ENCODE measurements around the gene XRCC2.

Gene XRCC2

DNA sequence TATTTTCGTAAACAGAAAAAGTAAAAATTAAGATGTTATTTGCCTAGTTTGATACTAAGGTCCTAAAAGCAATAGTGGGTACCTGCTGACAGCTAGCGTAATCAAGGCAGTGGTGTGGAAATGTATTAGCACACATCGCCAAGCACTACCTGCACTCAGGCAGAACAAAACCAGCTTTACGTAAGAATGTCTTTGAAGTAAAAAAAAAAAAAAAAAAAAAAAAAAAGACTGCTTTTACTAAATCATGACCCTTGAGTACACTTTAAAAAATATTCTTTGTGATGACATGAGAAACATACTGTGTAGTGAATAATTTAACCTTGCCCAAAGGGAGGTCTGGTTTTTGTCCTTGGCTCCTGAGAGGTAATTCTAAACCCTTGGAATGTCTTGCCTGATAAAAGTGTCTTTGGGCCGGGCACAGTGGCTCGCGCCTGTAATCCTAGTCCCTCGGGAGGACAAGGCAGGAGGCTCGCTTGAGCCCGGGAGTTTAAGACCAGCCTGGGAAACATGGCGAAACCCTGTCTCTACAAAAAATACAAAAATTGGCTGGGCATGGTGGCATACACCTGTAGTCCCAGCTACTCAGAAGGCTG lies 12.7 kb downstream of the XRCC2 start:
- TF ChIP-seq POLR2AphosphoS5 (IDR thresholded peaks at IDR 0.05; ENCODE audit: low read depth) (no peak), GABPA (IDR thresholded peaks at IDR 0.05; ENCODE audit: low read depth) (no peak), SPI1 (IDR thresholded peaks at IDR 0.05; ENCODE audit: borderline replicate concordance, low read depth) (no peak)
- TF ChIP-seq, protein P1, sequence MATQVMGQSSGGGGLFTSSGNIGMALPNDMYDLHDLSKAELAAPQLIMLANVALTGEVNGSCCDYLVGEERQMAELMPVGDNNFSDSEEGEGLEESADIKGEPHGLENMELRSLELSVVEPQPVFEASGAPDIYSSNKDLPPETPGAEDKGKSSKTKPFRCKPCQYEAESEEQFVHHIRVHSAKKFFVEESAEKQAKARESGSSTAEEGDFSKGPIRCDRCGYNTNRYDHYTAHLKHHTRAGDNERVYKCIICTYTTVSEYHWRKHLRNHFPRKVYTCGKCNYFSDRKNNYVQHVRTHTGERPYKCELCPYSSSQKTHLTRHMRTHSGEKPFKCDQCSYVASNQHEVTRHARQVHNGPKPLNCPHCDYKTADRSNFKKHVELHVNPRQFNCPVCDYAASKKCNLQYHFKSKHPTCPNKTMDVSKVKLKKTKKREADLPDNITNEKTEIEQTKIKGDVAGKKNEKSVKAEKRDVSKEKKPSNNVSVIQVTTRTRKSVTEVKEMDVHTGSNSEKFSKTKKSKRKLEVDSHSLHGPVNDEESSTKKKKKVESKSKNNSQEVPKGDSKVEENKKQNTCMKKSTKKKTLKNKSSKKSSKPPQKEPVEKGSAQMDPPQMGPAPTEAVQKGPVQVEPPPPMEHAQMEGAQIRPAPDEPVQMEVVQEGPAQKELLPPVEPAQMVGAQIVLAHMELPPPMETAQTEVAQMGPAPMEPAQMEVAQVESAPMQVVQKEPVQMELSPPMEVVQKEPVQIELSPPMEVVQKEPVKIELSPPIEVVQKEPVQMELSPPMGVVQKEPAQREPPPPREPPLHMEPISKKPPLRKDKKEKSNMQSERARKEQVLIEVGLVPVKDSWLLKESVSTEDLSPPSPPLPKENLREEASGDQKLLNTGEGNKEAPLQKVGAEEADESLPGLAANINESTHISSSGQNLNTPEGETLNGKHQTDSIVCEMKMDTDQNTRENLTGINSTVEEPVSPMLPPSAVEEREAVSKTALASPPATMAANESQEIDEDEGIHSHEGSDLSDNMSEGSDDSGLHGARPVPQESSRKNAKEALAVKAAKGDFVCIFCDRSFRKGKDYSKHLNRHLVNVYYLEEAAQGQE (IDR thresholded peaks at IDR 0.05; ENCODE audit: insufficient replicate concordance, low read depth): no peak
- TF ChIP-seq, protein P2, sequence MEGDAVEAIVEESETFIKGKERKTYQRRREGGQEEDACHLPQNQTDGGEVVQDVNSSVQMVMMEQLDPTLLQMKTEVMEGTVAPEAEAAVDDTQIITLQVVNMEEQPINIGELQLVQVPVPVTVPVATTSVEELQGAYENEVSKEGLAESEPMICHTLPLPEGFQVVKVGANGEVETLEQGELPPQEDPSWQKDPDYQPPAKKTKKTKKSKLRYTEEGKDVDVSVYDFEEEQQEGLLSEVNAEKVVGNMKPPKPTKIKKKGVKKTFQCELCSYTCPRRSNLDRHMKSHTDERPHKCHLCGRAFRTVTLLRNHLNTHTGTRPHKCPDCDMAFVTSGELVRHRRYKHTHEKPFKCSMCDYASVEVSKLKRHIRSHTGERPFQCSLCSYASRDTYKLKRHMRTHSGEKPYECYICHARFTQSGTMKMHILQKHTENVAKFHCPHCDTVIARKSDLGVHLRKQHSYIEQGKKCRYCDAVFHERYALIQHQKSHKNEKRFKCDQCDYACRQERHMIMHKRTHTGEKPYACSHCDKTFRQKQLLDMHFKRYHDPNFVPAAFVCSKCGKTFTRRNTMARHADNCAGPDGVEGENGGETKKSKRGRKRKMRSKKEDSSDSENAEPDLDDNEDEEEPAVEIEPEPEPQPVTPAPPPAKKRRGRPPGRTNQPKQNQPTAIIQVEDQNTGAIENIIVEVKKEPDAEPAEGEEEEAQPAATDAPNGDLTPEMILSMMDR (IDR thresholded peaks at IDR 0.05; ENCODE audit: insufficient read depth, low read length): no peak
- no peak for DNase-seq (ENCODE audit: low read depth in 1 of 2, low spot score in 1 of 2)
- Histone ChIP-seq H3K27ac (replicated peaks) (no peak overlapping the region), H3K4me3 (replicated peaks; ENCODE audit: insufficient read depth, low read length) (no peak overlapping the region), H3K27me3 (ENCODE audit: insufficient read depth, poor library complexity, severe bottlenecking) (no peaks in the 10 kb centered on the region)

- Histone ChIP-seq H3K27ac (replicated peaks) (no peak overlapping the region), H3K27me3 (ENCODE audit: insufficient read depth, poor library complexity, severe bottlenecking) (no peaks in the 10 kb centered on the region), H3K4me3 (replicated peaks; ENCODE audit: insufficient read depth, low read length) (no peak overlapping the region)
- no peak for TF ChIP-seq SPI1 (IDR thresholded peaks at IDR 0.05; ENCODE audit: borderline replicate concordance, low read depth)
- no peak for TF ChIP-seq POLR2AphosphoS5 (IDR thresholded peaks at IDR 0.05; ENCODE audit: low read depth)
- TF ChIP-seq, protein P2 (IDR thresholded peaks at IDR 0.05; ENCODE audit: insufficient read depth, low read length): no peak
- TF ChIP-seq, protein P1 (IDR thresholded peaks at IDR 0.05; ENCODE audit: insufficient replicate concordance, low read depth): no peak
- no peak for TF ChIP-seq GABPA (IDR thresholded peaks at IDR 0.05; ENCODE audit: low read depth)
- no peak for DNase-seq (ENCODE audit: low read depth in 1 of 2, low spot score in 1 of 2)
These were observed 14.5 kb downstream of the XRCC2 start for GRCh38 chr7:152661479-152661878.

DNA sequence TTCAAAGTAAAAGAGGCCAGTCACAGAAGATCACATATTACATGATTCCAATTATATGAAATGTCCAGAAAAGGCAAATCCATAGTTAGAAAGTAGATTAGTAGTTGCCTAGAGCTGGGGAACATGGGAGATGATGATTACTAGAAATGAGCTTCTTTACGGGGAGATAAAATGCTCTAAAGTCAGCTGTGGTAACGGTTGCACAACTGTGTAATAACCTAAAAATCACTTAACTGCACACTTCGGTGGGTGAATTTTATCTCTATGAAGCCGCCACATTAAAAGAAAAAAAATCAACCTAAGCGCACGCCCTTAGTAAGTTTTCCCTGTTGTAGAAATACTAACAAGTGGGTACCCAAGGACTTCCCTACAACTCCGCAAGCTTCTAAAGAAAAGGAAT lies 15.9 kb downstream of the XRCC2 start:
- H3K4me3 ChIP-seq (replicated peaks; ENCODE audit: insufficient read depth, low read length): no peak overlapping the region
- TF ChIP-seq POLR2AphosphoS5 (IDR thresholded peaks at IDR 0.05; ENCODE audit: low read depth) (no peak), SPI1 (IDR thresholded peaks at IDR 0.05; ENCODE audit: borderline replicate concordance, low read depth) (no peak), GABPA (IDR thresholded peaks at IDR 0.05; ENCODE audit: low read depth) (no peak)
- TF ChIP-seq, protein P1 (IDR thresholded peaks at IDR 0.05; ENCODE audit: insufficient replicate concordance, low read depth): no peak
- TF ChIP-seq, protein P2 (IDR thresholded peaks at IDR 0.05; ENCODE audit: insufficient read depth, low read length): no peak
- DNase-seq (ENCODE audit: low read depth in 1 of 2, low spot score in 1 of 2): no peak
- H3K27me3 ChIP-seq (ENCODE audit: insufficient read depth, poor library complexity, severe bottlenecking): no peaks in the 10 kb centered on the region
- no peak overlapping the region for H3K27ac ChIP-seq (replicated peaks)

Data from HL-60 (cell line).